ENCODE results near the gene ADM2. TPM values are rescaled to one million over a fixed set of nuclear protein-coding genes. Genes with fewer than 3 reads are reported as not detected.
A peak's percentile ranks its signal among the peaks of the same experiment; 100 is the strongest.

Gene ADM2
- total and polyA plus RNA-seq, 2 experiments from 2014 or later: 4.1 to 5.1 TPM

GRCh38 chr22:50469377-50470305 lies 11.7 kb upstream of the ADM2 start:
- peak; percentile 65 for DNase-seq (ENCODE audit: low spot score)
- Histone ChIP-seq H3K4me1 (ENCODE audit: insufficient read depth) (peaks cover 42% of the 10 kb centered on the region), H3K27ac (peak overlapping the region; percentile 46), H3K4me2 (peak overlapping the region; percentile 46), H3K79me2 (peaks cover 63% of the 10 kb centered on the region), H3K27me3 (no peaks in the 10 kb centered on the region), H3K9me2 (replicated peaks; ENCODE audit: insufficient read depth) (no peaks in the 10 kb centered on the region), H2AFZ (no peak overlapping the region), H3K36me3 (replicated peaks; ENCODE audit: insufficient read depth, low read depth) (no peaks in the 10 kb centered on the region), H4K20me1 (ENCODE audit: insufficient read depth, poor library complexity, severe bottlenecking) (peaks cover 65% of the 10 kb centered on the region), H3K4me3 (no peak overlapping the region), H3K9me3 (ENCODE audit: low read depth) (no peaks in the 10 kb centered on the region)
- TF ChIP-seq EZH2 (IDR thresholded peaks at IDR 0.05; ENCODE audit: borderline replicate concordance) (no peak), EZH2phosphoT487 (IDR thresholded peaks at IDR 0.05; ENCODE audit: low read depth, severe bottlenecking, unreplicated experiment) (no peak)
- TF ChIP-seq, protein P1, sequence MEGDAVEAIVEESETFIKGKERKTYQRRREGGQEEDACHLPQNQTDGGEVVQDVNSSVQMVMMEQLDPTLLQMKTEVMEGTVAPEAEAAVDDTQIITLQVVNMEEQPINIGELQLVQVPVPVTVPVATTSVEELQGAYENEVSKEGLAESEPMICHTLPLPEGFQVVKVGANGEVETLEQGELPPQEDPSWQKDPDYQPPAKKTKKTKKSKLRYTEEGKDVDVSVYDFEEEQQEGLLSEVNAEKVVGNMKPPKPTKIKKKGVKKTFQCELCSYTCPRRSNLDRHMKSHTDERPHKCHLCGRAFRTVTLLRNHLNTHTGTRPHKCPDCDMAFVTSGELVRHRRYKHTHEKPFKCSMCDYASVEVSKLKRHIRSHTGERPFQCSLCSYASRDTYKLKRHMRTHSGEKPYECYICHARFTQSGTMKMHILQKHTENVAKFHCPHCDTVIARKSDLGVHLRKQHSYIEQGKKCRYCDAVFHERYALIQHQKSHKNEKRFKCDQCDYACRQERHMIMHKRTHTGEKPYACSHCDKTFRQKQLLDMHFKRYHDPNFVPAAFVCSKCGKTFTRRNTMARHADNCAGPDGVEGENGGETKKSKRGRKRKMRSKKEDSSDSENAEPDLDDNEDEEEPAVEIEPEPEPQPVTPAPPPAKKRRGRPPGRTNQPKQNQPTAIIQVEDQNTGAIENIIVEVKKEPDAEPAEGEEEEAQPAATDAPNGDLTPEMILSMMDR (IDR thresholded peaks at IDR 0.05; ENCODE audit: poor library complexity): no peak
- 66% methylated on average over 16 of the region's 25 CpGs for WGBS (ENCODE audit: low lambda C conversion rate, missing lambda C conversion rate)

DNA sequence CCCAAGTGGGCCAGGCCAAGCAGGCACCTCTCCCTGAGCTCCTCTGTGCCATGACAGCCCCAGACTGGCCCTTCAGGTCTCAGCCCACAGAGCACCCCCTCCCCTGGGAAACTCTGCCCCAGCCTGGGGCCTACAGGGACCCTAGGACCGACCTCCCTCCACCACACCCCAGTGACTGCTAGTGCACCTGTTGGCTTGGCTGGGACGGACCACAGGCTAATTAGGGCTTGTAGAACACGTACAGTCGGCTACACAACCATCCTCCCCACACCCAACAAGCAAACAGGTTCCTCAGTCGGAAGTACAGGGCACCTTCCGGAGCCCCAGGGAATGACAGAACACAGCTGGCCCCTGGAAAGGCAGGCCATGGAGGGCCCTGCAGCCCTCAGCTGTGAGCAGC lies 10.9 kb upstream of the ADM2 start:
- H3K4me2 ChIP-seq: peak overlapping the region; percentile 46
- H3K4me1 ChIP-seq (ENCODE audit: insufficient read depth): peaks cover 42% of the 10 kb centered on the region
- no peak overlapping the region for H3K4me3 ChIP-seq
- H3K36me3 ChIP-seq (replicated peaks; ENCODE audit: insufficient read depth, low read depth): no peaks in the 10 kb centered on the region
- H3K79me2 ChIP-seq: peaks cover 63% of the 10 kb centered on the region
- peaks cover 65% of the 10 kb centered on the region for H4K20me1 ChIP-seq (ENCODE audit: insufficient read depth, poor library complexity, severe bottlenecking)
- no peak for DNase-seq (ENCODE audit: low spot score)
- TF ChIP-seq EZH2phosphoT487 (IDR thresholded peaks at IDR 0.05; ENCODE audit: low read depth, severe bottlenecking, unreplicated experiment) (no peak), EZH2 (IDR thresholded peaks at IDR 0.05; ENCODE audit: borderline replicate concordance) (no peak)
- TF ChIP-seq, protein P1 (IDR thresholded peaks at IDR 0.05; ENCODE audit: poor library complexity): no peak
- H3K9me3 ChIP-seq (ENCODE audit: low read depth): no peaks in the 10 kb centered on the region
- WGBS (ENCODE audit: low lambda C conversion rate, missing lambda C conversion rate): 78% methylated on average over 6 of the region's 6 CpGs
- H3K27me3 ChIP-seq: no peaks in the 10 kb centered on the region
- no peak overlapping the region for H2AFZ ChIP-seq
- H3K27ac ChIP-seq: peak overlapping the region; percentile 46
- no peaks in the 10 kb centered on the region for H3K9me2 ChIP-seq (replicated peaks; ENCODE audit: insufficient read depth)

DNA sequence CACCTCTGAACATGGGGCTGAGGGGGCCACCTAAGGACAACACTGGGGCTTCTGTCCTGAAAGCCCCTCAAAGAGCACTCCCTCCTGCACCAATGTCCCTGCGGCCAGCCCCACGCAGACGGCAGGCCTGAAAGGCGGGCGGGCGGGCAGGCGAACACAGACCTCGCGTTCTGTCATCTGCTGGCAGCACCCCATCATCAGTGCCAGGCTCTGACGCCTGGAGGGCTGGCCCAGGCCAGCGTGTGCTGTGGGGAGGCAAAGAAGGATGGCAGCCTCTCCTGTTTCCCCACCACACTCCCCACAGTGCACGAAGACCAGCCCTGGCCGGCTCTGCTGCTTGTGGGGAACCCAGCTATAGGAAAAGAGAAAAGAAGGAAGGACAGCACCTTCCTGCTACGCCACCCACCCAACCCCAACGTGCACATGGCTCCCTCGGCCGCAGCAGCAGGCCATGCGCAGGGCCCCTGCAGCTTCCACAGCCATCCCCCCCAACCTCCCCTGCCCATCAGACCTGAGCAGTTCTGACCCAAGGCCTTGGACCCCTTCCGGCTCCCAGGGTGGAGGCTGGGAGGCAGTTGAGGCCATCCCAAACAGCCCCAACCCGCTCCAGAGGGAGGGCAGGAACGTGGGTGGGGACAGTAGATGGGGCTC lies 10.0 kb upstream of the ADM2 start:
- H3K79me2 ChIP-seq: peaks cover 63% of the 10 kb centered on the region

More for the DNA sequence above, 10.0 kb upstream of the ADM2 start:
- H3K27ac ChIP-seq: no peak overlapping the region
- WGBS (ENCODE audit: low lambda C conversion rate, missing lambda C conversion rate): 92% methylated on average over 21 of the region's 21 CpGs
- no peak overlapping the region for H2AFZ ChIP-seq
- DNase-seq (ENCODE audit: low spot score): no peak
- H4K20me1 ChIP-seq (ENCODE audit: insufficient read depth, poor library complexity, severe bottlenecking): peaks cover 65% of the 10 kb centered on the region
- no peaks in the 10 kb centered on the region for H3K36me3 ChIP-seq (replicated peaks; ENCODE audit: insufficient read depth, low read depth)
- H3K27me3 ChIP-seq: no peaks in the 10 kb centered on the region
- TF ChIP-seq EZH2phosphoT487 (IDR thresholded peaks at IDR 0.05; ENCODE audit: low read depth, severe bottlenecking, unreplicated experiment) (no peak), EZH2 (IDR thresholded peaks at IDR 0.05; ENCODE audit: borderline replicate concordance) (no peak)
- TF ChIP-seq, protein P1 (IDR thresholded peaks at IDR 0.05; ENCODE audit: poor library complexity): no peak
- H3K4me3 ChIP-seq: no peak overlapping the region
- peaks cover 42% of the 10 kb centered on the region for H3K4me1 ChIP-seq (ENCODE audit: insufficient read depth)
- H3K9me2 ChIP-seq (replicated peaks; ENCODE audit: insufficient read depth): no peaks in the 10 kb centered on the region
- no peaks in the 10 kb centered on the region for H3K9me3 ChIP-seq (ENCODE audit: low read depth)
- H3K4me2 ChIP-seq: no peak overlapping the region

Data from hepatocyte (in vitro differentiated cells).